Iris pigment epithelial cell (primary cell): ENCODE results near the gene RPL38.

Experiments used
- DNase-seq: peaks from one replicate; pipeline ENCODE4 v3.0.0-alpha.2; 2011; ENCODE audit warnings: low read depth

Gene RPL38

GRCh38 chr17:74211141-74211911 lies 7.8 kb downstream of the RPL38 start:
- peak; percentile 38 for DNase-seq

GRCh38 chr17:74211912-74212208 lies 8.4 kb downstream of the RPL38 start:
- DNase-seq, result peak; percentile 18

- peak; percentile 45 for DNase-seq
Observed at GRCh38 chr17:74212209-74212912, 8.9 kb downstream of the RPL38 start.

- DNase-seq, result peak; percentile 89
Observed at GRCh38 chr17:74212913-74213791, 9.7 kb downstream of the RPL38 start, which contains the start of gene TTYH2. Gene TTYH2, plus strand, starts transcription at chr17:74213571. Its CDS starts 17 bp downstream, at chr17:74213588.

GRCh38 chr17:74213861-74214391 lies 10.4 kb downstream of the RPL38 start:
- DNase-seq, result no peak

GRCh38 chr17:74214484-74215341 lies 11.2 kb downstream of the RPL38 start:
- DNase-seq, result no peak

- DNase-seq, result no peak
Observed at GRCh38 chr17:74215342-74215727, 11.9 kb downstream of the RPL38 start.

- DNase-seq, result no peak
Observed at GRCh38 chr17:74216505-74216904, 13.0 kb downstream of the RPL38 start.

- no peak for DNase-seq
Observed at GRCh38 chr17:74217037-74217730, 13.7 kb downstream of the RPL38 start.

GRCh38 chr17:74217888-74218287 lies 14.4 kb downstream of the RPL38 start:
- no peak for DNase-seq

GRCh38 chr17:74218436-74218835 lies 15.0 kb downstream of the RPL38 start:
- no peak for DNase-seq

- DNase-seq, result no peak
Observed at GRCh38 chr17:74219576-74220133, 16.2 kb downstream of the RPL38 start.

- DNase-seq, result no peak
Observed at GRCh38 chr17:74220219-74220618, 16.7 kb downstream of the RPL38 start.

GRCh38 chr17:74220946-74221818 lies 17.7 kb downstream of the RPL38 start:
- no peak for DNase-seq

GRCh38 chr17:74222399-74222798 lies 18.9 kb downstream of the RPL38 start:
- DNase-seq, result no peak

- no peak for DNase-seq
Observed at GRCh38 chr17:74223901-74224300, 20.4 kb downstream of the RPL38 start.

GRCh38 chr17:74224959-74225725 lies 21.7 kb downstream of the RPL38 start:
- no peak for DNase-seq

GRCh38 chr17:74226252-74226651 lies 22.8 kb downstream of the RPL38 start:
- no peak for DNase-seq
